HepG2 (cell line): ENCODE measurements around the gene NACC2. TPM values are rescaled to one million over a fixed set of nuclear protein-coding genes. Genes with fewer than 3 reads are reported as not detected.
A peak's percentile ranks its signal among the peaks of the same experiment; 100 is the strongest.

ENCODE experiments used
- CENPT ChIP-seq: sonication (generic); formaldehyde crosslinking; IDR thresholded peaks from 2 replicates; pipeline ENCODE4 v1.8.0; 2022; ENCODE audit warnings: low read depth, mild to moderate bottlenecking, moderate library complexity, missing genetic modification reagents
- CREM ChIP-seq, 2 experiments: sonication (generic) in 1 of 2; formaldehyde crosslinking in 1 of 2; IDR thresholded peaks; 2 replicates each; pipeline versions ENCODE4 v1.4.0 to v1.6.1; 2016 to 2020; ENCODE audit warnings: antibody characterized with exemption in 1 of 2, mild to moderate bottlenecking in 1 of 2, missing genetic modification reagents in 1 of 2
- DMAP1 ChIP-seq: IDR thresholded peaks from 2 replicates; pipeline ENCODE4 v1.6.1; 2016
- ERF ChIP-seq: IDR thresholded peaks from 2 replicates; pipeline ENCODE4 v1.6.1; 2018; ENCODE audit warnings: missing biosample characterization, missing genetic modification reagents
- FOXK2 ChIP-seq: fragments of 450-650 bp; IDR thresholded peaks from 2 replicates; pipeline ENCODE4 v1.6.1; 2016
- GTF2F1 ChIP-seq: fragments of 150-350 bp; IDR thresholded peaks from 2 replicates; pipeline ENCODE4 v1.6.1; 2014; ENCODE audit warnings: low read length
- MED13 ChIP-seq: sonication (generic); formaldehyde crosslinking; IDR thresholded peaks from 2 replicates; pipeline ENCODE4 v1.5.0; 2020; ENCODE audit warnings: missing genetic modification reagents
- MEF2D ChIP-seq: sonication (generic); formaldehyde crosslinking; IDR thresholded peaks from 2 replicates; pipeline ENCODE4 v1.5.1; 2020; ENCODE audit warnings: mild to moderate bottlenecking, missing genetic modification reagents
- NKX3-1 ChIP-seq: sonication (generic); formaldehyde crosslinking; IDR thresholded peaks from 2 replicates; pipeline ENCODE4 v1.5.0; 2020; ENCODE audit warnings: missing genetic modification reagents
- NR2F6 ChIP-seq, 2 experiments: IDR thresholded peaks; 2 replicates each; pipeline ENCODE4 v1.6.1; 2016; ENCODE audit warnings: antibody characterized with exemption in 1 of 2, mild to moderate bottlenecking in 1 of 2
- ZKSCAN1 ChIP-seq: fragments of 150-350 bp; IDR thresholded peaks from 2 replicates; pipeline ENCODE4 v1.6.1; 2014; ENCODE audit warnings: low read length
- ZNF138 ChIP-seq: sonication (generic); formaldehyde crosslinking; IDR thresholded peaks from 2 replicates; pipeline ENCODE4 v1.5.0; 2020; ENCODE audit warnings: mild to moderate bottlenecking, low read depth, missing genetic modification reagents
- ZNF777 ChIP-seq: sonication (generic); formaldehyde crosslinking; IDR thresholded peaks from 2 replicates; pipeline ENCODE4 v1.4.0; 2020; ENCODE audit warnings: missing genetic modification reagents
- ZNF883 ChIP-seq: sonication (generic); formaldehyde crosslinking; IDR thresholded peaks from 2 replicates; pipeline ENCODE4 v1.5.1; 2020; ENCODE audit warnings: mild to moderate bottlenecking, missing genetic modification reagents; ENCODE audit errors: not compliant biosample characterization
- ZZZ3 ChIP-seq: sonication (generic); formaldehyde crosslinking; IDR thresholded peaks from 2 replicates; pipeline ENCODE4 v1.4.0; 2020; ENCODE audit warnings: missing genetic modification reagents, mild to moderate bottlenecking, borderline replicate concordance
- polyA plus RNA-seq, 8 experiments: library from polyadenylated mRNA; depleted of rRNA in 3 of 8; stranded (reverse) in 7 of 8; unstranded in 1 of 8; fragments of >200 nt; fragmentation: Illumina TruSeq in 4 of 8; extraction: Trizol in 4 of 8; gene quantifications; 2 replicates each; pipeline versions ENCODE4 v1.2.1 to v1.2.3, GENCODE V29; 2011 to 2016; ENCODE audit warnings: low read depth in 4 of 8, missing spikeins in 1 of 8, mixed read lengths in 1 of 8; ENCODE audit not compliant: insufficient read depth in 1 of 8
- total RNA-seq, 5 experiments: library from RNA; depleted of rRNA; stranded (reverse); fragments of >200 nt; fragmentation: Illumina TruSeq; extraction: Trizol; gene quantifications; 2 replicates each; pipeline ENCODE4 v1.2.3, GENCODE V29; 2016; ENCODE audit warnings: low read depth in 1 of 5
- TF ChIP-seq, protein P1 (sequence below): sonication (generic); formaldehyde crosslinking; conservative IDR thresholded peaks from 2 replicates; pipeline ENCODE4 v1.4.0; 2020; ENCODE audit warnings: missing genetic modification reagents
- TF ChIP-seq, protein P2 (sequence below): sonication (generic); formaldehyde crosslinking; conservative IDR thresholded peaks from 2 replicates; pipeline ENCODE4 v1.4.0; 2020; ENCODE audit warnings: missing genetic modification reagents
- TF ChIP-seq, protein P3 (sequence below): sonication (generic); formaldehyde crosslinking; IDR thresholded peaks from 2 replicates; pipeline ENCODE4 v1.4.0; 2020; ENCODE audit warnings: low read depth, mild to moderate bottlenecking, missing genetic modification reagents
- TF ChIP-seq, protein P4 (sequence below): sonication (generic); formaldehyde crosslinking; IDR thresholded peaks from 2 replicates; pipeline ENCODE4 v1.4.0; 2020; ENCODE audit warnings: missing genetic modification reagents

The NACC2 gene
- total and polyA plus RNA-seq, 2 of the 13 experiments (the other 11 are each of a cell fraction or from before 2014, with no cell fraction given): 5.9 to 12.3 TPM

DNA sequence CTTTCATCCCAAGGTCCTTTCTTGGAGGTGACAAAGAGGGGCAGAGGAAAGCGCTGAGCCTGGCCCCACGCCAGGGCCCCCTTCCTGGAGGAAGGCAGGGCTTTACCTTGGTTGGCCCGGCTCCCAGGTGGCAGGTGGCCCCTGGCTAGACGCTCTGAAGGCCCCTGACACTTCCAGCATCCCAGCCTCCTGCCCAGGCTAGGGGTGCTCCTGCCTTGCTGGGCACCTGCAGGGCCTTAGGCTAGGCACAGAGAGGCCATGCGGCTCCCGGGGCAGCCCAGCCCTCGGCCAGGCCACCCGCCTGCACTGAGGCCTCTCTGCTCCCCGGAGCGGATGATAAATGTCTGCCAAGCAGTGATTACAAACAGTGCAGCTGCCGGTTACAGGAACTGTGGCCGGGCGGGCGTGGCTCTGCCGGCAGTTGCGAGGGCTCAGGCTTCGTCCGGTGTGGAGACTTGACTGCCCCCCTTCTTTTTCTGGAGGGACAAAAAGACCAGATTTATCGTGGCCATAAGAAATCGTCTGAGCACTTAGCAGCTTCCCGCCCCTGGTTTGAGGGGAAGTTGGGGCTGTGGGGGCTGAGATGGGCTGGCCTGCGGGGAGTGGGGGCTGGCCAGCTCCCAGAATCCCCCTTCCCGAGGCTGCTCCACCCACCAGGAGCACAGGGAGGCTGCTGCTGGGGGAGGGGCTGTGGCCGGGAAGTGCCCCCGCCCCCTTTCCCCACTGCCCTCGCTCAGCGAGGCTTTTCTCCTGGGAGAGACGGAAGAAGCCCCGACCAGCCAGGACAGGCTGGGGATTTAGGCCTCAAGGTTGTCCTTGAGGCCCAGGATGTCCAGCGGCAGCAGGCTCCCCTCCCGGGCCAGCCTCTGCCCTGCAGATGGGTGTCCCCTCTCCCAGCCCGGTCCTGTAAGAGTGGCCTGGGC is 102.3 kb downstream of the NACC2 start (continued):
- TF ChIP-seq, protein P1, sequence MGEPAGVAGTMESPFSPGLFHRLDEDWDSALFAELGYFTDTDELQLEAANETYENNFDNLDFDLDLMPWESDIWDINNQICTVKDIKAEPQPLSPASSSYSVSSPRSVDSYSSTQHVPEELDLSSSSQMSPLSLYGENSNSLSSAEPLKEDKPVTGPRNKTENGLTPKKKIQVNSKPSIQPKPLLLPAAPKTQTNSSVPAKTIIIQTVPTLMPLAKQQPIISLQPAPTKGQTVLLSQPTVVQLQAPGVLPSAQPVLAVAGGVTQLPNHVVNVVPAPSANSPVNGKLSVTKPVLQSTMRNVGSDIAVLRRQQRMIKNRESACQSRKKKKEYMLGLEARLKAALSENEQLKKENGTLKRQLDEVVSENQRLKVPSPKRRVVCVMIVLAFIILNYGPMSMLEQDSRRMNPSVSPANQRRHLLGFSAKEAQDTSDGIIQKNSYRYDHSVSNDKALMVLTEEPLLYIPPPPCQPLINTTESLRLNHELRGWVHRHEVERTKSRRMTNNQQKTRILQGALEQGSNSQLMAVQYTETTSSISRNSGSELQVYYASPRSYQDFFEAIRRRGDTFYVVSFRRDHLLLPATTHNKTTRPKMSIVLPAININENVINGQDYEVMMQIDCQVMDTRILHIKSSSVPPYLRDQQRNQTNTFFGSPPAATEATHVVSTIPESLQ (CRISPR knock-in tag): no peak
- TF ChIP-seq NR2F6 (IDR thresholded peaks at IDR 0.05) (peak; percentile 67; the same call in 1 of the 2 replicates), NR2F6 (CRISPR knock-in tag; IDR thresholded peaks at IDR 0.05) (peak; percentile 63; the same call in 1 of the 2 replicates), CENPT (CRISPR knock-in tag) (no peak), ZZZ3 (CRISPR knock-in tag) (no peak), ZKSCAN1 (no peak), MEF2D (CRISPR knock-in tag) (no peak; the same call in 1 of the 2 replicates), ZNF883 (CRISPR knock-in tag) (no peak), FOXK2 (no peak), MED13 (CRISPR knock-in tag) (no peak; the same call in 1 of the 2 replicates), ERF (peak; percentile 77), DMAP1 (CRISPR knock-in tag) (peak; percentile 69; the same call in 1 of the 2 replicates), NKX3-1 (CRISPR knock-in tag) (peak; percentile 74; the same call in 1 of the 2 replicates), CREM (IDR thresholded peaks at IDR 0.05) (peak; percentile 48; the same call in 1 of the 2 replicates), CREM (CRISPR knock-in tag; IDR thresholded peaks at IDR 0.05) (no peak), GTF2F1 (no peak), ZNF138 (CRISPR knock-in tag) (no peak), ZNF777 (peak; percentile 35; the same call in 1 of the 2 replicates)
- TF ChIP-seq, protein P2, sequence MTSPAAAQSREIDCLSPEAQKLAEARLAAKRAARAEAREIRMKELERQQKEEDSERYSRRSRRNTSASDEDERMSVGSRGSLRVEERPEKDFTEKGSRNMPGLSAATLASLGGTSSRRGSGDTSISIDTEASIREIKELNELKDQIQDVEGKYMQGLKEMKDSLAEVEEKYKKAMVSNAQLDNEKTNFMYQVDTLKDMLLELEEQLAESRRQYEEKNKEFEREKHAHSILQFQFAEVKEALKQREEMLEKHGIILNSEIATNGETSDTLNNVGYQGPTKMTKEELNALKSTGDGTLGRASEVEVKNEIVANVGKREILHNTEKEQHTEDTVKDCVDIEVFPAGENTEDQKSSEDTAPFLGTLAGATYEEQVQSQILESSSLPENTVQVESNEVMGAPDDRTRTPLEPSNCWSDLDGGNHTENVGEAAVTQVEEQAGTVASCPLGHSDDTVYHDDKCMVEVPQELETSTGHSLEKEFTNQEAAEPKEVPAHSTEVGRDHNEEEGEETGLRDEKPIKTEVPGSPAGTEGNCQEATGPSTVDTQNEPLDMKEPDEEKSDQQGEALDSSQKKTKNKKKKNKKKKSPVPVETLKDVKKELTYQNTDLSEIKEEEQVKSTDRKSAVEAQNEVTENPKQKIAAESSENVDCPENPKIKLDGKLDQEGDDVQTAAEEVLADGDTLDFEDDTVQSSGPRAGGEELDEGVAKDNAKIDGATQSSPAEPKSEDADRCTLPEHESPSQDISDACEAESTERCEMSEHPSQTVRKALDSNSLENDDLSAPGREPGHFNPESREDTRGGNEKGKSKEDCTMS (CRISPR knock-in tag): no peak
- TF ChIP-seq, protein P3, sequence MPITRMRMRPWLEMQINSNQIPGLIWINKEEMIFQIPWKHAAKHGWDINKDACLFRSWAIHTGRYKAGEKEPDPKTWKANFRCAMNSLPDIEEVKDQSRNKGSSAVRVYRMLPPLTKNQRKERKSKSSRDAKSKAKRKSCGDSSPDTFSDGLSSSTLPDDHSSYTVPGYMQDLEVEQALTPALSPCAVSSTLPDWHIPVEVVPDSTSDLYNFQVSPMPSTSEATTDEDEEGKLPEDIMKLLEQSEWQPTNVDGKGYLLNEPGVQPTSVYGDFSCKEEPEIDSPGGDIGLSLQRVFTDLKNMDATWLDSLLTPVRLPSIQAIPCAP (CRISPR knock-in tag): no peak
- TF ChIP-seq, protein P4, sequence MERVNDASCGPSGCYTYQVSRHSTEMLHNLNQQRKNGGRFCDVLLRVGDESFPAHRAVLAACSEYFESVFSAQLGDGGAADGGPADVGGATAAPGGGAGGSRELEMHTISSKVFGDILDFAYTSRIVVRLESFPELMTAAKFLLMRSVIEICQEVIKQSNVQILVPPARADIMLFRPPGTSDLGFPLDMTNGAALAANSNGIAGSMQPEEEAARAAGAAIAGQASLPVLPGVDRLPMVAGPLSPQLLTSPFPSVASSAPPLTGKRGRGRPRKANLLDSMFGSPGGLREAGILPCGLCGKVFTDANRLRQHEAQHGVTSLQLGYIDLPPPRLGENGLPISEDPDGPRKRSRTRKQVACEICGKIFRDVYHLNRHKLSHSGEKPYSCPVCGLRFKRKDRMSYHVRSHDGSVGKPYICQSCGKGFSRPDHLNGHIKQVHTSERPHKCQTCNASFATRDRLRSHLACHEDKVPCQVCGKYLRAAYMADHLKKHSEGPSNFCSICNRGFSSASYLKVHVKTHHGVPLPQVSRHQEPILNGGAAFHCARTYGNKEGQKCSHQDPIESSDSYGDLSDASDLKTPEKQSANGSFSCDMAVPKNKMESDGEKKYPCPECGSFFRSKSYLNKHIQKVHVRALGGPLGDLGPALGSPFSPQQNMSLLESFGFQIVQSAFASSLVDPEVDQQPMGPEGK (CRISPR knock-in tag): peak; percentile 99
